SK-N-SH (cell line): ENCODE measurements around the gene SSC4D.

Experiments used
- CTCF ChIP-seq: fragments of 200-600 bp; sonication (generic); IDR thresholded peaks from 2 replicates; pipeline ENCODE4 v1.6.1; 2017; ENCODE audit warnings: antibody characterized with exemption, mild to moderate bottlenecking, moderate library complexity
- EP300 ChIP-seq, 2 experiments: IDR thresholded peaks; 2 replicates each; pipeline versions ENCODE4 v1.4.0 to v1.6.1; 2012; ENCODE audit warnings: borderline replicate concordance in 1 of 2, low read depth in 1 of 2, low read length in 1 of 2
- EZH2phosphoT487 ChIP-seq: fragments of 200-600 bp; sonication (generic); IDR thresholded peaks from 2 replicates; pipeline ENCODE4 v1.6.1; 2017; ENCODE audit warnings: low read depth, mixed run types, mild to moderate bottlenecking, antibody characterized with exemption, moderate library complexity, borderline replicate concordance
- FOXJ3 ChIP-seq: sonication (generic); formaldehyde crosslinking; IDR thresholded peaks from 2 replicates; pipeline ENCODE4 v1.5.1; 2020; ENCODE audit warnings: mild to moderate bottlenecking, missing genetic modification reagents
- POLR2AphosphoS5 ChIP-seq: IDR thresholded peaks from 2 replicates; pipeline ENCODE4 v1.6.1; 2012; ENCODE audit warnings: low read depth, low read length
- RAD21 ChIP-seq: IDR thresholded peaks from 2 replicates; pipeline ENCODE4 v1.6.1; 2012; ENCODE audit warnings: mild to moderate bottlenecking, low read length
- SIN3A ChIP-seq: IDR thresholded peaks from 2 replicates; pipeline ENCODE4 v1.6.1; 2012; ENCODE audit warnings: low read depth, mild to moderate bottlenecking, low read length, moderate library complexity, borderline replicate concordance
- TAF1 ChIP-seq: IDR thresholded peaks from 2 replicates; pipeline ENCODE4 v1.6.1; 2012; ENCODE audit warnings: low read depth, mild to moderate bottlenecking, low read length, moderate library complexity, borderline replicate concordance
- TF ChIP-seq, protein P1 (sequence below): IDR thresholded peaks from 2 replicates; pipeline ENCODE4 v1.4.0; 2012; ENCODE audit warnings: low read depth, borderline replicate concordance

DNA sequence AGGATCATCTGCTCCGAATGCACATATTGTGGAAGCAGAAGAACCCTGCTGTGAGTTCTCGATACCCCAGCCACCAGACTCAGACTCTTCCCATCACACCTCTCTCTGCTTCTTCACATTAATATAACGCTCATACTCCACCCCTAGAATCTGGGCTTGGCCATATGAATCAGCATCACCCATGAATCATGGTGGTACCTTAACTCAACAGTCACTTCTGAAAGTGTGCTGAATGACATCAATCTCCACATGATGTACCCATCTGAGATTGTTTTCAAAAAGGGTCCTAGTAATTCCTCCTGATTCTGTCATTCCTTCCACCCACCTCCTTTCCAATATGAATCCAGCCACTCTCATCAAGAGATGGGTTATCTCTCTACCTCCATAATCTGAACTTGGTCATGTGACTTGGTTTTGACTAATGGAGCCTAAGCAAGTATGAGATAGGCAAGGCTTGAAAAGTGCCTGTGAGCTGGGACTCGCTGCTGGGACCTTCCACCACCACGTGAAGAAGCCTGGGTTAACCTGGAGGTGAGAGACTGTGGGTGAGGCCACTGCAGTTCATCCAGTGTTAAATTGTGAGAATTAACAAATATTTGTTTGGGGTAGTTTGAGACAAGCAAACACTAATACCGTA is 66.1 kb downstream of the SSC4D start:
- no peak for TF ChIP-seq CTCF
- no peak for TF ChIP-seq RAD21
- TF ChIP-seq SIN3A: no peak
- no peak for TF ChIP-seq EZH2phosphoT487
- no peak for TF ChIP-seq POLR2AphosphoS5
- TF ChIP-seq EP300 (IDR thresholded peaks at IDR 0.05; ENCODE audit: borderline replicate concordance in 1 of 2, low read depth in 1 of 2, low read length in 1 of 2): no peak
- TF ChIP-seq TAF1: no peak
- TF ChIP-seq FOXJ3: no peak
- TF ChIP-seq, protein P1, sequence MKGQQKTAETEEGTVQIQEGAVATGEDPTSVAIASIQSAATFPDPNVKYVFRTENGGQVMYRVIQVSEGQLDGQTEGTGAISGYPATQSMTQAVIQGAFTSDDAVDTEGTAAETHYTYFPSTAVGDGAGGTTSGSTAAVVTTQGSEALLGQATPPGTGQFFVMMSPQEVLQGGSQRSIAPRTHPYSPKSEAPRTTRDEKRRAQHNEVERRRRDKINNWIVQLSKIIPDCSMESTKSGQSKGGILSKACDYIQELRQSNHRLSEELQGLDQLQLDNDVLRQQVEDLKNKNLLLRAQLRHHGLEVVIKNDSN: peak; percentile 42; the same call in 1 of the 2 replicates
